Fibroblast of the aortic adventitia (primary cell): ENCODE data around the gene YTHDF1. TPM values are rescaled to one million over a fixed set of nuclear protein-coding genes. Genes with fewer than 3 reads are reported as not detected.

ENCODE experiments used
- DNase-seq: peaks from one replicate; pipeline ENCODE4 v3.0.0-alpha.2; 2010; ENCODE audit warnings: low read depth
- H3K4me3 ChIP-seq: 2 replicates; pipeline ENCODE4 v1.5.1; 2011; ENCODE audit warnings: low read depth, mild to moderate bottlenecking, control low read depth, low read length, moderate library complexity
- CTCF ChIP-seq: IDR thresholded peaks from 2 replicates; pipeline ENCODE4 v1.5.1; 2011; ENCODE audit warnings: mild to moderate bottlenecking, low read length, control low read depth, inconsistent platforms; ENCODE audit not compliant: insufficient read depth
- total RNA-seq: library from RNA; depleted of rRNA; stranded (reverse); fragments of >200 nt; gene quantifications from 2 replicates; pipeline ENCODE4 v1.2.3, GENCODE V29; 2012; ENCODE audit warnings: low replicate concordance

Gene YTHDF1
- total RNA-seq, 1 donor: 24.8 TPM

- no peak for DNase-seq
- no peak for TF ChIP-seq CTCF
- H3K4me3 ChIP-seq: no peak overlapping the region
These were observed 44.6 kb upstream of the YTHDF1 start for GRCh38 chr20:63260521-63260920.

- DNase-seq: no peak
- TF ChIP-seq CTCF: no peak
- H3K4me3 ChIP-seq: no peak overlapping the region
These were observed 44.0 kb upstream of the YTHDF1 start for GRCh38 chr20:63259734-63260460.

GRCh38 chr20:63258781-63259180 is 42.9 kb upstream of the YTHDF1 start:
- DNase-seq: peak; percentile 12
- no peak overlapping the region for H3K4me3 ChIP-seq
- no peak for TF ChIP-seq CTCF

GRCh38 chr20:63257629-63258028 is 41.7 kb upstream of the YTHDF1 start:
- no peak for DNase-seq
- no peak overlapping the region for H3K4me3 ChIP-seq
- TF ChIP-seq CTCF: no peak

GRCh38 chr20:63256954-63257353 is 41.0 kb upstream of the YTHDF1 start:
- TF ChIP-seq CTCF: no peak
- DNase-seq: no peak
- H3K4me3 ChIP-seq: no peak overlapping the region

- no peak overlapping the region for H3K4me3 ChIP-seq
- no peak for DNase-seq
- no peak for TF ChIP-seq CTCF
These were observed 40.2 kb upstream of the YTHDF1 start for GRCh38 chr20:63255931-63256704.
